OCI-LY7 (cell line): Measurements from ENCODE around the gene MRPL46. TPM values are rescaled to one million over a fixed set of nuclear protein-coding genes. Genes with fewer than 3 reads are reported as not detected.

Source experiments
- BruUV-seq: library from RNA; stranded (reverse); fragments of 400-500 nt; replicated peaks from 2 replicates; lab custom pipeline; 2021; lab: Mats Ljungman, UMichigan
- CTCF ChIA-PET: fragments of 300-600 bp; sonication (Branson Sonifier 250); formaldehyde crosslinking; loops from one replicate; lab custom pipeline; 2022; ENCODE audit warnings: antibody characterized with exemption; ENCODE audit not compliant: unreplicated experiment; lab: Charles Lee
- POLR2A ChIA-PET: fragments of 300-600 bp; sonication (Branson Sonifier 250); formaldehyde crosslinking; loops from one replicate; lab custom pipeline; 2022; ENCODE audit warnings: antibody characterized with exemption; lab: Charles Lee
- DNase-seq: peaks from one replicate; pipeline ENCODE4 v3.0.0-alpha.2; 2015; ENCODE audit warnings: low spot score
- H2AFZ ChIP-seq: fragments of 200-600 bp; sonication (generic), shearing (Covaris generic); 2 replicates; pipeline ENCODE4 v1.6.1; 2014; ENCODE audit warnings: mild to moderate bottlenecking, antibody characterized with exemption, low read length, moderate library complexity
- H3K27ac ChIP-seq: fragments of 200-600 bp; sonication (generic); 2 replicates; pipeline ENCODE4 v1.5.1; 2014; ENCODE audit warnings: mixed run types, low read depth, mild to moderate bottlenecking, moderate library complexity, low read length, inconsistent platforms; ENCODE audit not compliant: poor library complexity, severe bottlenecking
- H3K36me3 ChIP-seq: fragments of 200-600 bp; sonication (generic); 2 replicates; pipeline ENCODE4 v1.6.1; 2014; ENCODE audit warnings: mild to moderate bottlenecking, antibody characterized with exemption, low read length, moderate library complexity, mixed read lengths; ENCODE audit not compliant: insufficient read depth
- H3K4me1 ChIP-seq: fragments of 200-600 bp; sonication (generic); 2 replicates; pipeline ENCODE4 v1.5.1; 2014; ENCODE audit warnings: mild to moderate bottlenecking, low read length; ENCODE audit not compliant: insufficient read depth, poor library complexity, severe bottlenecking
- H3K4me2 ChIP-seq: fragments of 200-600 bp; sonication (generic); 2 replicates; pipeline ENCODE4 v1.6.1; 2014; ENCODE audit warnings: mild to moderate bottlenecking, low read length
- H3K4me3 ChIP-seq: fragments of 200-600 bp; sonication (generic); 2 replicates; pipeline ENCODE4 v1.5.1; 2014; ENCODE audit warnings: mild to moderate bottlenecking, low read depth, low read length; ENCODE audit not compliant: poor library complexity, severe bottlenecking
- H3K79me2 ChIP-seq: fragments of 200-600 bp; sonication (generic); 2 replicates; pipeline ENCODE4 v1.6.1; 2016; ENCODE audit warnings: low read depth, mild to moderate bottlenecking, low read length, moderate library complexity, mixed read lengths; ENCODE audit not compliant: insufficient read depth
- H3K9me2 ChIP-seq: fragments of 200-600 bp; sonication (generic); 2 replicates; pipeline ENCODE4 v1.6.1; 2016; ENCODE audit warnings: mild to moderate bottlenecking, low read length, mixed read lengths; ENCODE audit not compliant: insufficient read depth
- H3K9me3 ChIP-seq: fragments of 200-600 bp; sonication (generic); 2 replicates; pipeline ENCODE4 v1.6.1; 2014; ENCODE audit warnings: mild to moderate bottlenecking, mixed run types, low read length, mixed read lengths
- H4K20me1 ChIP-seq: fragments of 200-600 bp; sonication (generic); 2 replicates; pipeline ENCODE4 v1.6.1; 2014; ENCODE audit warnings: mild to moderate bottlenecking, antibody characterized with exemption, low read length, moderate library complexity, mixed read lengths; ENCODE audit not compliant: insufficient read depth
- CTCF ChIP-seq: fragments of 200-600 bp; sonication (generic); conservative IDR thresholded peaks from 2 replicates; pipeline ENCODE4 v1.5.1; 2014; ENCODE audit warnings: mild to moderate bottlenecking, antibody characterized with exemption, low read length, moderate library complexity, mixed read lengths
- EZH2phosphoT487 ChIP-seq: fragments of 200-600 bp; sonication (generic); IDR thresholded peaks from 2 replicates; pipeline ENCODE4 v1.6.1; 2018; ENCODE audit warnings: low read depth, borderline replicate concordance, mild to moderate bottlenecking, mixed run types, antibody characterized with exemption, low read length, moderate library complexity, mixed read lengths
- intact Hi-C: fragments of 100-400 bp; cut with micrococcal nuclease; formaldehyde crosslinking; loops from one replicate; pipeline ENCODE4 v1.10.0; 2022; ENCODE audit not compliant: unreplicated experiment
- total RNA-seq, 2 experiments: library from RNA; depleted of rRNA in 1 of 2; stranded (reverse); fragments of >200 nt in 1 of 2; shearing (Covaris generic) in 1 of 2; gene quantifications; 2 replicates each; pipeline ENCODE4 v1.2.3, GENCODE V29; 2014 to 2022

The MRPL46 gene
- total RNA-seq, 2 experiments from 2014 or later = 30.4 to 37.2 TPM

GRCh38 chr15:88454867-88455810 lies 12.0 kb downstream of the MRPL46 start:
- TF ChIP-seq EZH2phosphoT487 (no peak), CTCF (peak; percentile 86)
- POLR2A ChIA-PET = interaction anchor here (0.8 to 1.1 kb wide), 2 partner anchors 106 to 331 kb away, joined by 3 read pairs; no protein-coding TSS in a partner anchor
- H3K36me3 ChIP-seq = peaks cover 38% of the 10 kb centered on the region
- CTCF ChIA-PET = interaction anchor here (2.2 kb wide), 1 partner anchor 12 kb away, joined by 5 read pairs; the partner anchor contains the start of genes MRPL46 and MRPS11
- BruUV-seq = no TSS peak
- H3K4me2 ChIP-seq = no peak overlapping the region
- DNase-seq = peak; percentile 83
- no peak overlapping the region for H2AFZ ChIP-seq
- H3K79me2 ChIP-seq = no peaks in the 10 kb centered on the region
- H3K4me1 ChIP-seq = peaks cover 5% of the 10 kb centered on the region
- H3K27ac ChIP-seq = no peak overlapping the region
- H3K9me2 ChIP-seq = no peaks in the 10 kb centered on the region
- intact Hi-C loops = no loop called here
- H3K9me3 ChIP-seq = no peaks in the 10 kb centered on the region
- no peaks in the 10 kb centered on the region for H4K20me1 ChIP-seq
- H3K4me3 ChIP-seq = no peak overlapping the region

DNA sequence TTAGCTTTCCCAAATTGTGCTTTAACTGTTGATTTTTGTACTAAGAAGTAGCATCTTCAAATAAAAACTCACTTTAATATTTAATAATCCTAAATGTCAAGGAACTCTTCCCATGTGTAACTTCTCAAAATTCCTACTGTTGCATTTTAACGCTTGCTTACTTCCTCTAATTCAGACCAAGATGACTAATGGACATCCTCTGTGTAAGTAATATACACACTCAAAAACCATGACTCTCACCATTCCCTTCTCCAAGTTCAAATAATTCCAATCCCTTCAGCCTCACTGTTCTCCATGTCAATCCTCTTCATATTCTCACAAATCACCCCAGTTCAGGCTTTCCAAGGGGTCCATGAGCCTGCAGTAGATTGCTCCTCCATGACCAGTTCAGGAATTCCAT lies 13.0 kb downstream of the MRPL46 start:
- BruUV-seq = no TSS peak
- POLR2A ChIA-PET = interaction anchor here (1.1 kb wide), 1 partner anchor 105 kb away, joined by 3 read pairs; no protein-coding TSS in a partner anchor
- no peaks in the 10 kb centered on the region for H3K79me2 ChIP-seq
- H3K36me3 ChIP-seq = peaks cover 29% of the 10 kb centered on the region
- CTCF ChIA-PET = interaction anchor here (2.2 kb wide), 1 partner anchor 13 kb away, joined by 5 read pairs; the partner anchor contains the start of genes MRPL46 and MRPS11
- no peaks in the 10 kb centered on the region for H3K9me2 ChIP-seq
- H3K4me2 ChIP-seq = no peak overlapping the region
- H3K4me3 ChIP-seq = no peak overlapping the region
- intact Hi-C loops = no loop called here
- no peak for DNase-seq
- TF ChIP-seq EZH2phosphoT487 = no peak
- TF ChIP-seq CTCF = no peak
- no peak overlapping the region for H3K27ac ChIP-seq
- no peaks in the 10 kb centered on the region for H3K9me3 ChIP-seq
- H4K20me1 ChIP-seq = no peaks in the 10 kb centered on the region
- no peak overlapping the region for H2AFZ ChIP-seq
- peaks cover 10% of the 10 kb centered on the region for H3K4me1 ChIP-seq
